HG02943 (cell line): Measurements from ENCODE around the gene DCAF16.

Source experiments
- ATAC-seq: cut with Tn5 transposase; IDR thresholded peaks from one replicate; pipeline ENCODE4 v1.9.1; 2021; ENCODE audit warnings: mild to moderate bottlenecking, low read depth, moderate library complexity; ENCODE audit not compliant: unreplicated experiment

DCAF16 gene

DNA sequence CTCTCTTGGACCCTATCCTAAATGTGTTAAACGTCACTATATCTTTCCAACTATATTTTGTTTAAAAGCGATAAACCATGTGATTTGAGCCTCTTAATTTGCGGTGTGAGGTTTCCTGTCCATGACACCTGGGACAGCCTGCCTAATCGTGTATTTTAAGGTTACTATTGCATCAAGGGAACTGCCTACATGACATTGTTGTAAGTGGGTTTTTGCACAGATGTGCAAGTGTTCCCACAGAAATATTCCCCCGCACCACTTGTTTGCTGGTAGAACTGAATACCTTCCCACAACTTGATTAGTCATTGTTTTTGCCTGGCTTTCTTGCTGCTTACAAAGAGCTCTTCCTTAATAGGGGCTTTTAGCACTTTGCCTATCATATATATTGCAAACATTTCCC is 24.0 kb downstream of the DCAF16 start:
- ATAC-seq: no peak

- no peak for ATAC-seq
These were observed 24.7 kb downstream of the DCAF16 start for GRCh38 chr4:17785858-17786257.

DNA sequence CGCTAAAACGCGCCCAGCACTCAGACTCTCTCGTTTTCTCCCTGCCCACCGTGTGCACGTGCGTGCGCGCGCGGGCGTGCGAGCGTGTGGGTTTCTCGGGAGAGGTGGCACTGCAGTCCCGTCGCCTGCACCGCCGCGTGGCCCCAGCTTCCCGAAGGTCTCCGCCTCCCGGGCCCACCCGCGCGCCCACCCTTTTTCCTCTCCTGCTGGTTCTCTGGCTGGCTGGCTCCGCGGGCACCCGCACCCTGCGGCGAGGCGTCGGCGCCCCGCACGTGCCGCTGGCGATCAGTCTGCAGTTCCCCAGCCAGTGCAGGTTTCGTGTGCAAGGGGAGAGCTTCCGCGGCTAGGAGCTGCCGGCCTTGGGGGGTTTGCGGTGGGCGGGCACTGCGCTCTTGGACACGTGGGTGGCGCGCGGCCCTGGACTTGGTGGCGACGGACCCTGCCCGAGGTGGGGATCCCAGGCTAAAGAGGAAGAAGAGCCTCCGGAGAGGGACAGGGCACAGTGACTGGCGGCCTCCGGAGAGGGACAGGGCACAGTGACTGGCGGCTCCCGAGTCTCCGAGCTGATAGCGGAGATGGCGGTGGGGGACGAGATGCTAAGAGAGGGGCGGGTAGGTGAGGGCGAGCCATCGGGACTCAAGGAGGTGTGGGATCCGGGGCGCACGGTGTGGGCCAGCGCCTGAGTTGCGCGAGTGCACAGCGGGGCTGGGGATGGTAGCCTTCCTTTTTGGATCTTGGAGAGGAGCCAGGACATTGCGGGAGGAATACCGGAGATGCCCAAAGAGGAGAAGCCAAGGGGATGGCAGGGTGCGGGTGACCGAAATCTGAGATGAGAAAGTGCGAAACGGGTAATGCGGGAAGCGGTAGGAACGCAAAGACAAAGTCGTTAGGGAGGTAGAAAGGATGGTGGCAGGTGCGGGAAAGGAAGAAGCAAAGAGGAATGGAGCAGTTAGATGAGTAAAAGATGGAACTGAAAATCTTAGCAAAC is 29.0 kb downstream of the DCAF16 start, which contains the start of gene FAM184B:
FAM184B (minus strand) TSS at position 322 of the 988 bp plus-strand sequence. CDS start 322 bp downstream, outside the sequence.
- no peak for ATAC-seq

DNA sequence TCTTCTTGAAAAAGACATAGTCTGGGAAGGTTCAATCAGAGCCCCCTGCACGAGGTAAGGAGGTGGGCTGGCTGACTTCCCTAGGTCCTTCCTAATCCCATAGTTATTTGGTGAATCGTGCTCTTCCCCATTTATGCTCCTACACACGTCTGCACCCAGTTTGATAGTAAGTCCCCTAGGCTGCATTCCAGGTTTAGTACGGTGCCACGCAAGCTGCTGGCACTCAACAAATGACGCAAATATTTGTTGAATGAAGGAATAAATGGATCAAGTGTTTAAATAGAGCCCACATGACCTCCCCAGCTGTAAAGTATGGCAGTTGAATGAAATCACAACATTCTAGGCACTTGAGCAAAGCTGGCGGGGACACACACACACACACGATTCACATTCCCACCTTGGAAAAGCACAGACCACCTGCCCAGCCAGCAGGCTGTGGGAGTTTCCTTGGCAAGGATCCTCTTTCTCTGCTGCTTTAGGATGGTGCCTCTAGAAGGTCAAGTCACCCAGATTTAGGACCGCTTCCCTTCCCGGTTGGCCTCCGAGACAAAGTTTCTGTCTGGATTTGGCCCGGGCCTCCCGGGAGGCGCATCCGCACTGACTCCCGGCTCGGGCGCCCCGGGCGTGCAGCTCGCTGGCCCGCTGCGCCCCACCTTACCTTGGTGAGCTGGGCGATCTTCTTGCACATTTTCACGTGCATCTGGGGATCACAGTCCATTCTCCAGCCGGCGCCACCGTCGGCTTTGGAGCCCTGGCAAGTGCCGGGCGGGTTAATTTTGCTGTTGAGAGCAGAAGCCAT is 29.9 kb downstream of the DCAF16 start:
- no peak for ATAC-seq

DNA sequence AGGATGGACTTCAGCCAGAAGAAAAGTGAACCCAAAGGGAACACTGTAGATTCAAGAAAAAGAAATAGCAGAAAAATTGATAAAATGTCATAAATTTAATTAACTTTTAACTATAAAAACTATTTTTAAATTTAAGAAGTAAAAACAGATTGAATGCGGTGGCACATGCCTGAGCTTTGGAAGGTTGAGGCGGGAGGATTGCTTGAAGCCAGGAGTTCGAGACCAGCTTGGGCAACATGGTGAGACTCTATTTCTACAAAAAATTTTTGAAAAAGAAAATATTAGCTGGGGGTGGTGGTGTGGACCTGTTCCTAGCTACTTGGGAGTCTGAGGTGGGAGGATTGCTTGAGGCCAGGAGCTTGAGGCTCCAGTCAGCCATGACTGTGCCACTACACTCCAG is 32.1 kb downstream of the DCAF16 start:
- no peak for ATAC-seq

GRCh38 chr4:17773135-17773698 is 37.3 kb downstream of the DCAF16 start:
- ATAC-seq: no peak

DNA sequence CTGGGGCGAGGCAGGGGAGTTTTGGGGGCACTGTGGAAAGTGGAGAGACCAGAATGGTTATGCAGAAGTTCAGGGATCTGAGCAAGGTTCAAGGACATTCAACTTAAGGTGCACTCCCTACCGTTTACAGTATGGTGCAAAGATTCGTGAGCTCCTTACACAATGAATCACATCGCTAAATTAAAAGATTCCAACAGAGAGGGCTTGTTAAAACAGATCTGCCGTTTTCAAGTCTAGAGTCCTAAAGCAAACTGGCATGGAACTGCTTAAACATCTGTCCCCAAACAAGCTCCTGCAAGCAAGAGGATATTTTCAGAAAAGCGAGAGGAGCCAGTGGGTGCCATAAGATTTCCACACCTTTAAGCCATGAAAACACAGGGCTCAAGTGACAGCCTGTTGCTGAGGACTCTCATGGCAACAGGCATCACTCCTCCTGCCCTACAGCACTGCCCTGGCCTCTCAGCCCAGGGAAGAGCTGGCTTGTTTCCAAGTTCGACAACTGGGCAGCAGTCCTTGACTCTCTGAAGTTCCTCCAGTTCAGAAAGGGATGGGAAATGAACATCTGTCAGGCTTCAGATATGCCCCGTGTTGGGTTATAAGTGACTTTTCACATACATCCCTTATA is 39.2 kb downstream of the DCAF16 start:
- ATAC-seq: no peak

- no peak for ATAC-seq
These were observed 39.7 kb downstream of the DCAF16 start for GRCh38 chr4:17770845-17771244.

DNA sequence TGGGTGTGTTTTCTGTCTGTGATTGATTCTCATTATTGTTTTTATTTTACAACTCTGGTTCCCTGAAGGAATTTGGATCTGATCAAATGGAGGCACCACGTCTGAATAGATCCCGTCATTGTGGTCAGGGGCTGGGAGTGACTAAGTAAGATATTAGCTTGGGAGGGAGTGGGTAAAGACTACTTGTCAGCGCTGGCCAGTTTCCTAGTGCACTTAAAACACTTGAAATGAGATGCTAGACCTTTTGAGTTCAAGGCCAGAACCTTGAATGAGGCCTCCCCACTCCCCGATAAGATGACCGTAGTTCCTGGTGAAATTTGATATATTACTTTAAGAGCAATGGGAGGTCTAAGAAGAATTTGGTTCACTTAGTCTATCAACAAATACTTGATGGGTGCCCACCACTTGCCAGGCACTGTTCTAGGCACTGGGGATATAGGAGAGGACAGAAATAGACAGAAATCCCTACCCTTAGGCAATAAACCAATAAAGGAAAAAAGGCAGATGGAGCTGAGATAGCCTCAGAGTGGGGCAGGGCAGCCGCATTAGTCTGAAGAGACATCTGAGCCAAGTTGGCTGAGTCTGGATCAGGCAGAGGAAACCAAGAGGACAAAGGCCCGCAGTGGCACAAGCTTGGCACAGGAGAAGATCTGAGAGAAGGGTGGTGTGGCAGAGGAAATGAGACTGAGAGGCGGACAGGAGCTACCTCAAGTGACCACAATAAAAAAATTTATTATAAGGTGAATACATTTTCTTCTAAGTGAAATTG is 41.0 kb downstream of the DCAF16 start:
- ATAC-seq: no peak

- ATAC-seq: no peak
These were observed 43.6 kb downstream of the DCAF16 start for GRCh38 chr4:17766826-17767458.

GRCh38 chr4:17765514-17766286 is 44.9 kb downstream of the DCAF16 start:
- no peak for ATAC-seq

DNA sequence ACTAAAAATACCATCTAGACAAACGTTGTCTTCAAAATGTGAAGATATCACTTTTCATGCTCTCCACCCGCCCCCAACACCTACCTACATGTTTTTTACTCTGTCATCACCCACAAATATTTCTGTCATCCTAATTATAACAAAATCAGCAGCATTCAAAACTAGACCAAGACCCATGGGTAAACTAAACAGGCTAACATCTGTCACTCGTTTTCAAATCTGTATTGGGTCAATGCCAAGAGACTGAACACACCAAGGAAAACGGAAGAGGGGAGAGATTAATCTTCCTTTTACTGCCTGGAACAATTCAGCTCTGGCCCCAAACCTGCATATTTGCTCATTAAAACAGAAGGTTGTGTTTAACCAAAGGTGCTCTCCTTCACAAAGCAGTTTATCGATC is 46.6 kb downstream of the DCAF16 start:
- no peak for ATAC-seq

- ATAC-seq: no peak
These were observed 47.1 kb downstream of the DCAF16 start for GRCh38 chr4:17763416-17763815.

DNA sequence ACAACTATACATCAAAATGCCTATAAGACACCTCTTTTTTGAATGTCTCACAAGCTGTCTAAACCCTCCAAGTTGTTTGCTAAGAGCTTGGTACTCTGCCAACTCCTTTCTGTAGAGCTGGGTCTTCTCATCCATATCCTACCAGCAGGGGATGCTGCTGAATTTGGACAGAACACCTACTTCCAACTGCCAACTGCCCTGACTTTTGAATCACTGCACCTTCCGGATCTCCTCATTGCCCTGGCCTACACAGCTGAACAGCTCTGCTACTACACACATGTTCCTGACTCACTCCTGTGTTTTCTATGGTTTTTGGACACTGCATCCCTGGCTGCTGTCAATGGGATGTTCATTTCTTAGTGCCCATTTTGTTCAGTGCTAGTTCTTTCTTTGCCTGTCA is 47.8 kb downstream of the DCAF16 start:
- ATAC-seq: no peak

GRCh38 chr4:17761062-17761461 is 49.5 kb downstream of the DCAF16 start:
- no peak for ATAC-seq

- no peak for ATAC-seq
These were observed 49.9 kb downstream of the DCAF16 start for GRCh38 chr4:17760626-17761025.

DNA sequence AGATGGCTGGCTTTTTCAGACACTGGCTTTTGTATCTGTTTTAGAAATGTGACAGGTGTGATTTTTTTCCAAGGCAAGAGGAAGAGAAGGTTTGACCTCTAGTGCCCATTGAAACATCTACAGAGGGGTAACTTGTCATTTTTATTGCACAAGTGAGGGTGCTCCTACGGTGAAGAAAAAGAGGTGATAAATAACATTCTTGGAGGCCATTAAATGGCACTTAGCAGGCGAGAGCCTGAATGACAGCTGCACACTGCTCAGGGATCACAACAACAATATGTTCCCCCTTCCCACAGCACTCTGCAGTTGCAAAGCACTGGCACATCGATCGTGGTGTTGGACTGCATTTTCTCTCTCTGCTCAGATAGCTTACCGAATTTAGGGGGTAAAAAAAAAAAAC is 52.1 kb downstream of the DCAF16 start:
- ATAC-seq: no peak

DNA sequence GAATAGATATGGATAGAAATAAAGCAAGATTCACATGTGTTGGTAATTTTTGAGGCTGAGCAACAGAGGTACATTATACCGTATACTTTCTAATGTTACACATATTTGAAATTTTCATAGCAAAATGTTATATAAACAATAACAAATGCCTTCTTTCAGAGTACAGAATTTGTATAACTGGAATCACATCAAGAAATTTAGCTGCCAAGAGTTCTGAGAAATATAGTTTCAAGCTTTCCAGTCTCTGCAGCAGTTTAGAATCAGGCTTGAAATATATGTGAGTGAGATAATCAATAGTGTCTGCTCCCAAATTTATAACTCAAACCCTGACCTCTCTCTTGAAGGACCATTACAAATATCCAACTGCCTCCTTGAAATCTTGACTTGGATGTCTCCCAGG is 52.9 kb downstream of the DCAF16 start:
- ATAC-seq: no peak

GRCh38 chr4:17753646-17754045 is 56.9 kb downstream of the DCAF16 start:
- ATAC-seq: no peak
